ENCODE data around the gene SYNGR3.

The SYNGR3 gene

GRCh38 chr16:2001456-2002355 is 11.9 kb downstream of the SYNGR3 start:
- H3K9me3 Mint-ChIP-seq = no peaks in the 10 kb centered on the region
- peaks cover 24% of the 10 kb centered on the region for H3K4me1 Mint-ChIP-seq

GRCh38 chr16:2002406-2003230 is 12.8 kb downstream of the SYNGR3 start:
- no peak overlapping the region for H3K4me3 Mint-ChIP-seq
- H3K27ac Mint-ChIP-seq = no peak overlapping the region
- no peak for DNase-seq
- no peaks in the 10 kb centered on the region for H3K9me3 Mint-ChIP-seq
- H3K4me1 Mint-ChIP-seq = peaks cover 31% of the 10 kb centered on the region
- H3K27me3 Mint-ChIP-seq (ENCODE audit: low read depth, poor library complexity) = no peaks in the 10 kb centered on the region
- no peak for TF ChIP-seq CTCF (IDR thresholded peaks at IDR 0.05)
- peaks cover 16% of the 10 kb centered on the region for H3K36me3 Mint-ChIP-seq (ENCODE audit: low read depth)

More at GRCh38 chr16:2001456-2002355, 11.9 kb downstream of the SYNGR3 start:
- peaks cover 21% of the 10 kb centered on the region for H3K36me3 Mint-ChIP-seq (ENCODE audit: low read depth)
- H3K27ac Mint-ChIP-seq = no peak overlapping the region
- DNase-seq = no peak
- TF ChIP-seq CTCF (IDR thresholded peaks at IDR 0.05) = no peak
- no peaks in the 10 kb centered on the region for H3K27me3 Mint-ChIP-seq (ENCODE audit: low read depth, poor library complexity)
- no peak overlapping the region for H3K4me3 Mint-ChIP-seq

- Mint-ChIP-seq H3K27me3 (ENCODE audit: low read depth, poor library complexity) (no peaks in the 10 kb centered on the region), H3K27ac (no peak overlapping the region), H3K4me3 (no peak overlapping the region), H3K4me1 (peaks cover 38% of the 10 kb centered on the region), H3K36me3 (ENCODE audit: low read depth) (peaks cover 12% of the 10 kb centered on the region), H3K9me3 (no peaks in the 10 kb centered on the region)
- no peak for TF ChIP-seq CTCF (IDR thresholded peaks at IDR 0.05)
- no peak for DNase-seq
These were observed 13.6 kb downstream of the SYNGR3 start for GRCh38 chr16:2003231-2003826.

- Mint-ChIP-seq H3K4me3 (no peak overlapping the region), H3K4me1 (peaks cover 45% of the 10 kb centered on the region), H3K27me3 (ENCODE audit: low read depth, poor library complexity) (no peaks in the 10 kb centered on the region), H3K36me3 (ENCODE audit: low read depth) (peaks cover 10% of the 10 kb centered on the region), H3K9me3 (no peaks in the 10 kb centered on the region), H3K27ac (no peak overlapping the region)
- DNase-seq = peak; percentile 98
- peak; percentile 94 for TF ChIP-seq CTCF (IDR thresholded peaks at IDR 0.05)
These were observed 14.3 kb downstream of the SYNGR3 start for GRCh38 chr16:2003827-2004641.

- H3K4me3 Mint-ChIP-seq = no peak overlapping the region
These were observed 15.2 kb downstream of the SYNGR3 start for GRCh38 chr16:2004795-2005517.

More at GRCh38 chr16:2004795-2005517, 15.2 kb downstream of the SYNGR3 start:
- H3K4me1 Mint-ChIP-seq = peaks cover 46% of the 10 kb centered on the region
- no peak for TF ChIP-seq CTCF (IDR thresholded peaks at IDR 0.05)
- no peaks in the 10 kb centered on the region for H3K27me3 Mint-ChIP-seq (ENCODE audit: low read depth, poor library complexity)
- H3K36me3 Mint-ChIP-seq (ENCODE audit: low read depth) = peaks cover 10% of the 10 kb centered on the region
- no peak for DNase-seq
- H3K9me3 Mint-ChIP-seq = no peaks in the 10 kb centered on the region
- no peak overlapping the region for H3K27ac Mint-ChIP-seq
